Measurements from ENCODE around the gene IQCM.
"Not testable (repeated sequence)": the region's sequence is repeated elsewhere in the genome, so short reads cannot be mapped to it uniquely, and the experiment has no call there.

Gene IQCM

DNA sequence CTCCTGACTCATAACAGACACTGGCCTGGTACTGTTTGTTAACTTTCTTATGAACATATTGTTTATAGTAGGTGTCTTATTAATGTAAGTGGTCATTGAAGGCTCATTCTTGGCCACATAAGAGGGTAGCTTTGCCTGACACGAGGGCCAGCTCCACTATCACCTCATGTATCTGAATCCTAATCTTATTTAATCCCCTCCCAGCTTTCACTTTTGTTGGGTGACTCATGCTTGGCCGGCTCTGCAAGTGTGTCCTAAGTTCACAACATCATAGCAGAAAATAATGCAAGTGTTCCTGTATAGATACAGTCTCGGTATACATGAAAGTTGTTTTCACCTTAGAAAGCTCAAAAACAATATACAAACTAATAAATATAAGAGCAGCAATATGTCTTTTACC lies 283.8 kb downstream of the IQCM start:
- DNase-seq (ENCODE audit: low read depth): peak; percentile 1
- TF ChIP-seq, protein P1, sequence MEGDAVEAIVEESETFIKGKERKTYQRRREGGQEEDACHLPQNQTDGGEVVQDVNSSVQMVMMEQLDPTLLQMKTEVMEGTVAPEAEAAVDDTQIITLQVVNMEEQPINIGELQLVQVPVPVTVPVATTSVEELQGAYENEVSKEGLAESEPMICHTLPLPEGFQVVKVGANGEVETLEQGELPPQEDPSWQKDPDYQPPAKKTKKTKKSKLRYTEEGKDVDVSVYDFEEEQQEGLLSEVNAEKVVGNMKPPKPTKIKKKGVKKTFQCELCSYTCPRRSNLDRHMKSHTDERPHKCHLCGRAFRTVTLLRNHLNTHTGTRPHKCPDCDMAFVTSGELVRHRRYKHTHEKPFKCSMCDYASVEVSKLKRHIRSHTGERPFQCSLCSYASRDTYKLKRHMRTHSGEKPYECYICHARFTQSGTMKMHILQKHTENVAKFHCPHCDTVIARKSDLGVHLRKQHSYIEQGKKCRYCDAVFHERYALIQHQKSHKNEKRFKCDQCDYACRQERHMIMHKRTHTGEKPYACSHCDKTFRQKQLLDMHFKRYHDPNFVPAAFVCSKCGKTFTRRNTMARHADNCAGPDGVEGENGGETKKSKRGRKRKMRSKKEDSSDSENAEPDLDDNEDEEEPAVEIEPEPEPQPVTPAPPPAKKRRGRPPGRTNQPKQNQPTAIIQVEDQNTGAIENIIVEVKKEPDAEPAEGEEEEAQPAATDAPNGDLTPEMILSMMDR (conservative IDR thresholded peaks at IDR 0.05; ENCODE audit: low read length): no peak
- H3K4me3 ChIP-seq (ENCODE audit: low read length): no peak overlapping the region

DNA sequence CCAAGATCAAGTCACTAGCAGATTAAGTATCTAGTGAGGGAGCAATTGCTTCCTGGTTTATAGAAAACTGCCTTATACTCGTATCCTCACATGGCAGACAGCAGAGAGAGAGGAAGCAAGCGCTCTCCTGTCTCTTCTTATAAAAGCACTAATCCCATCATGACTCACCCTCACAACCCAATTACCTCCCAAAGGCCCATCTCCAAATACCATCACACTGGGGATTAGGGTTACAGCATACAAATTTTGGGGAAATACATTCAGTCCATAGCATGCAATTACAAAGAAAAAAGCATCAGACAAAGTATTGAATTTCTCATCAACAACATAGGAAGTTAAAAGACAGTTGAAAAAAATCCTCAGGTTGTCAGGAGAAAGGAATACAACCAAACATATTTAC lies 292.6 kb downstream of the IQCM start:
- no peak for DNase-seq (ENCODE audit: low read depth)
- H3K4me3 ChIP-seq (ENCODE audit: low read length): no peak overlapping the region
- TF ChIP-seq, protein P1 (conservative IDR thresholded peaks at IDR 0.05; ENCODE audit: low read length): no peak

DNA sequence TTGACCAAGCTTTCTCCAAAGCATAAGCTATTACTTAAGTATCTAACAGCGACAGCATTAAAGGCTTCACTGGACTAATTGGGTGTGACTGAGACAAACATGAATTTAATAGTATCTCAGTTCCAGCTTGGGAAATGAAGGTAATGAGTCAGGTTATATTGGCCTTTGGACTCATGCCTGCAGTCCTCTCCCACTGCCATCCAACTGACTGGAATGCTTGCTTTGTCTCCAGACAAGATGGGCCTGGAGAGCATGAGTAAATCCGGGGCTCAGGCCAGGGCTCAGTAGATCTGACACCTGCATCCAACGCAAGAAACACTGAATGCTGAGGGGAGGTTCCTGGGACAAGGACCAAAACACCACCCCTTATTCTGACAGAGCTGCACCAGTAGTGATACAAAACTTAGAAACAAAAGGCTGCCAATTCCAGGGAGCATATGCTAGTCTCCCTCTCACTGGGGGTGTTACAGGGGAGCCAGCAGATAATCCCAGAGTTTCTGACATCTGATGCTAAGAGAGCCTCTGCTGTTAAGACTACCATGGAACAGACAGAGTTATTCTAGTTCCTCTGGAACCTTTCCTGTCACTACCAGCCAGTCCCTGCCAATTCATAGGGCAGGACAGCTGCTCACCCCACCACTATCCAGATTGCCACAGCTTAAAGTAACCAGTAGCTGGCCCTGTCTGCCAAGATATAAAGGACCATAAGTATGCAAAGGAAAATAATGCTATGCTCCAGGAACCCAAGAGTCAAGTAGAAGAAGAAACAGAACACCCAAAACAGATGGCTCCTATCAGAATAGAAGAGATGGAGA lies 293.8 kb downstream of the IQCM start:
- H3K4me3 ChIP-seq (ENCODE audit: low read length): no peak overlapping the region
- peak; percentile 48 for DNase-seq (ENCODE audit: low read depth)
- TF ChIP-seq, protein P1 (conservative IDR thresholded peaks at IDR 0.05; ENCODE audit: low read length): no peak

DNA sequence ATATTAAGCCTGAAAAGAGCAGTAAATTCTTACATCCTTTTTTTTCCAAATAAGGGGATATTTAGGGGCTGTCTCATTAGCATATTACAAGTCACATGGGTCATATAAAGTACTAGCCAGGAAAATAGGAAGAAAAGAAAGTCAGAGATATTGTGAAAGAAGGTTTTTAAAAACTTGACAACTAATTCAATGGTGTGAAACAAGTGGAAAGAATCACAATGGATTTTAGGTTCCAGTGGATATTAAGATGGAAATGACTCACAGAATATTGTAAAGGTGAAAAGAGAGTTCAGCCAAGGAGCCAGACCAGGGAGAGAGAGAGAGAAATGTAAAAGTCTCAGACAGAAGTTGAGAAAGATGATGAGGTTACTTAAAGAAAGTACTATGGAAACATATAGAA lies 297.2 kb downstream of the IQCM start:
- no peak overlapping the region for H3K4me3 ChIP-seq (ENCODE audit: low read length)
- TF ChIP-seq, protein P1 (conservative IDR thresholded peaks at IDR 0.05; ENCODE audit: low read length): no peak
- DNase-seq (ENCODE audit: low read depth): no peak

DNA sequence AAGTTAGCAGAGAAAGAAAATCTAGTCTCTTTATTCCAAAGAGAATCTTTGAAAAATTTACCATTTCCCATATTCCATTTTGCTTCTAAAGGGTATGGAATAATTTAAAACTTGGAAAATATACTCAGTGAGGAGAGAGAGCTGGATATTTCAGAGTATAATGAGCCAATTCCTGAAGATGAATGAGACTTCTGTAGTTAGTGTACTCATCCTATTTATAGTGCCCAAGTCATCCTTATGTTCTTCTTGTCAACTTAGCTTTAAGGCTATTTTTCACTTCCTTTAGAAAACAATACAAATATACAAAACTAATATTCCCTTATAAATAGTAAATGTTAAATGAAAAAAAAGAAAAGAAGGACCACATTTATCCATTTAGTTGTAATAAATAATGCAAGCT lies 302.6 kb downstream of the IQCM start:
- H3K4me3 ChIP-seq (ENCODE audit: low read length): no peak overlapping the region
- no peak for DNase-seq (ENCODE audit: low read depth)
- TF ChIP-seq, protein P1 (conservative IDR thresholded peaks at IDR 0.05; ENCODE audit: low read length): no peak

DNA sequence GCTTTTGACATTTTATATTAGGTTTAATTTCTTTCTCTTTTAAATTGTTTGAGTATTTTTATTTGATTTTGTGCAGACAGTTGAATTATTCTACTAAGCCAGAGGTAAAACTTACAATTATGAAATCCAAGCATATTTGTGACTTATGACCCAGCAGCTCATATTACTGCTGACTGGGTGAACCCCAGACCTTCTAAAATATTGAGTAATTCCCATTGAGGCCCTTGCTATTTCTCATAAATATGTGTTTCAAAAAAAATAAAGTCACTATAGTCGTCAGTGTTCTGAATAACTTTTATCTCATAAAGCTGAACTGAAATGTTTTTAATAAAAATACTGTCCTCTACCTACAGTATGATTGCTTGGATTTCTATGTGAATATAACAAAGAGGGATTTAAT lies 303.1 kb downstream of the IQCM start:
- TF ChIP-seq, protein P1 (conservative IDR thresholded peaks at IDR 0.05; ENCODE audit: low read length): no peak
- DNase-seq (ENCODE audit: low read depth): peak; percentile 12
- H3K4me3 ChIP-seq (ENCODE audit: low read length): no peak overlapping the region

DNA sequence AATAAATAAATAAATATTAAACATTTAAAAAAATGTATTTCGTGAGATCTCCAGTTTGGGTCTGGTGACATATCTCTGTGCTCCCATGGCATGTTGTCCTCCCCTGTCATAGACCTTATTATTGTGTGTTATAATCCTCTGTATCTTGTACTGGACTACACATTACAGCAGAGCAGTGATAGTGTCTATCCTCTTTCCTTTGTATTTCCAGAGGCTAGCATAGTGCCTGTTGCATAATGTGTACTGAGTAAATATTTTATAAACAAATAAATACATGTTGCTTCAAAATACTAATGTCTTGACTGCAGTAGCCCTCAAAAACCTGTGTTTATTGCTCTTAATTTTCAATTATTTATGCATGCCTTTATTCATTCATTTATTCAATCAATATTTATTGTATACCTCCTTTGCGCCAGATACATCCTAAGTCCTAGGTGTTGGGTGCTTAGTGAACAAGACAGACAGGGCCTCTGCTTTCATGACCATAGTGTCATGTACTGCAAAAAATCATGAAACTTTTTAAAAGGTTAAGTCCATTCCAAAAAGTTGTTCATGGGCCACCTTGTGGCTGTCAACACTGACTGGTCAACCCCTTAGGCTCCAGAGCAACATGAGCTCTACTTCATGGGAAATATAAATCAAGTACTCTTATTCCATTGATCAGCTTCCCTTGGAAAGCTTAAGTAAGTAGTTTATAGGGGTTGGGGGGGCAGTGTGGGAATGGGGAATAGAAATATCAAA lies 303.9 kb downstream of the IQCM start:
- no peak for DNase-seq (ENCODE audit: low read depth)
- TF ChIP-seq, protein P1 (conservative IDR thresholded peaks at IDR 0.05; ENCODE audit: low read length): no peak
- no peak overlapping the region for H3K4me3 ChIP-seq (ENCODE audit: low read length)

DNA sequence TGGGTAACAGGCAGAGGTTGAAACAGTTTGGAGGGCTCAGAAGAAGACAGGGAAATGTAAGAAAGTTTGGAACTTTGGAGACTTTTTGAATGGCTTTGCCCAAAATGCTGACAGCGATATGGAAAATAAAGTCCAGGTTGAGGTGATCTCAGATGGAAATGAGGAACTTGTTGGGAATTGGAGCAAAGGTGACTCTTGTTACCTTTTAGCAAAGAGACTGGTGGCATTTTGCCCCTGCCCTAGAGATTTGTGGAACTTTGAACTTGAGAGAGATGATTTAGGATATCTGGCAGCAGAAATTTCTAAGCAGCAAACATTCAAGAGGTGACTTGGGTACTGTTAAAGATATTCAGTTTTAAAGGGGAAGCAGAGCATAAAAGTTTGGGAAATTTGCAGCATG lies 308.3 kb downstream of the IQCM start:
- not testable (repeated sequence) for H3K4me3 ChIP-seq (ENCODE audit: low read length); DNase-seq (ENCODE audit: low read depth)

All from AG10803 (cell line).